ENCODE measurements around the gene RPN1. TPM values are rescaled to one million over a fixed set of nuclear protein-coding genes. Genes with fewer than 3 reads are reported as not detected.
"Not testable (repeated sequence)": the region's sequence is repeated elsewhere in the genome, so short reads cannot be mapped to it uniquely, and the experiment has no call there.

Gene RPN1
- total RNA-seq, 1 donor from 2014 or later: 121 TPM

DNA sequence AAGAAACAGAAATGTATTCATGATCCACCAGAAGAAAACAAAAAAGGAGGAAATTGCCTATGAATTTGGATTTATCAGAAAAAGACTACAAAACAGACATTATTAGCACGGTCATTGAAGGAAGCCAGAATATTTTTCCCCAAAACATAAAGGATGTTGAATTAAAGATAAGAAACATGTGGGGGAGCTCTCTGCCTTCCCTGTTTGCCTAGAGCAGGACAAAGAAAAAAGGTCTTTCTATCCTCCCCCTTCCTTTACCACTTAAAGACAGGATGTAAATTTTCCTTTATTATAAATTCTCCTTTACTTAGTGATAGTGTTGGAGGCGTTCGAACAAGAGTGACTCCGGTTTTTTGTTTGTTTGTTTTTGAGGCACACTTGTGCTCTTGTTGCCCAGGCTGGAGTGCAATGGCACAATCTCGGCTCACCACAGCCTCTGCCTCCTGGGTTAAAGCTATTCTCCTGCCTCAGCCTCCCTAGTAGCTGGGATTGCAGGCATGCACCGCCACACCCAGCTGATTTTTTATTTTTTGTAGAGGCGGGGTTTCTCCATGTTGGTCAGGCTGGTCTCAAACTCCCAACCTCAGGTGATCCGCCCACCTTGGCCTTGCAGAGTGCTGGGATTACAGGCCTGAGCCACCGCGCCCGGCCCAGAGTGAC lies 14.9 kb upstream of the RPN1 start:
- Mint-ChIP-seq H3K36me3 (ENCODE audit: unreplicated experiment) (no peaks in the 10 kb centered on the region), H3K27me3 (ENCODE audit: unreplicated experiment) (no peaks in the 10 kb centered on the region), H3K27ac (ENCODE audit: unreplicated experiment) (no peak overlapping the region), H3K9me3 (ENCODE audit: unreplicated experiment) (peaks cover 1% of the 10 kb centered on the region), H3K4me3 (ENCODE audit: unreplicated experiment) (no peak overlapping the region), H3K4me1 (ENCODE audit: low read depth, unreplicated experiment) (no peaks in the 10 kb centered on the region)
- DNase-seq: no peak
- TF ChIP-seq, protein P1, sequence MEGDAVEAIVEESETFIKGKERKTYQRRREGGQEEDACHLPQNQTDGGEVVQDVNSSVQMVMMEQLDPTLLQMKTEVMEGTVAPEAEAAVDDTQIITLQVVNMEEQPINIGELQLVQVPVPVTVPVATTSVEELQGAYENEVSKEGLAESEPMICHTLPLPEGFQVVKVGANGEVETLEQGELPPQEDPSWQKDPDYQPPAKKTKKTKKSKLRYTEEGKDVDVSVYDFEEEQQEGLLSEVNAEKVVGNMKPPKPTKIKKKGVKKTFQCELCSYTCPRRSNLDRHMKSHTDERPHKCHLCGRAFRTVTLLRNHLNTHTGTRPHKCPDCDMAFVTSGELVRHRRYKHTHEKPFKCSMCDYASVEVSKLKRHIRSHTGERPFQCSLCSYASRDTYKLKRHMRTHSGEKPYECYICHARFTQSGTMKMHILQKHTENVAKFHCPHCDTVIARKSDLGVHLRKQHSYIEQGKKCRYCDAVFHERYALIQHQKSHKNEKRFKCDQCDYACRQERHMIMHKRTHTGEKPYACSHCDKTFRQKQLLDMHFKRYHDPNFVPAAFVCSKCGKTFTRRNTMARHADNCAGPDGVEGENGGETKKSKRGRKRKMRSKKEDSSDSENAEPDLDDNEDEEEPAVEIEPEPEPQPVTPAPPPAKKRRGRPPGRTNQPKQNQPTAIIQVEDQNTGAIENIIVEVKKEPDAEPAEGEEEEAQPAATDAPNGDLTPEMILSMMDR (IDR thresholded peaks at IDR 0.05; ENCODE audit: partially characterized antibody, unreplicated experiment): no peak

DNA sequence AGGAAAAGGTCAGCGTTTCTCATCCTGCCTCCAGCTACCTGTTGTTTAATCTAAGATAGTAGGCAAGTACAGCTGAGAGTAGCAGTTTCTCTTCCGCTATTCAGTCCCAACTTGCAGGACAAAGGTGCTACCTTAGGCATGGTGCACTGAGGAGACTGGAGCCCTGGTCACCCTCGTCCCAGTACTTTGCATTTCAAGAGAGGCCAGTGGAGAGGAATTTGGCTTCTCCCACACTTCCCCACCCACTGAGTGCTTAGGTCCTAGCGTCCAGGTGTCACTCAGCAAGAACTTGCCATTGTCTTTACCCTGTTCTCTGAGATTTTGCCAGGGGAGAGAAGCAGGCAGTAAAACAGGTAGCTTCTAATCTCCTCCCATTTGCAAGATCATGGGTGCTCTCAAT lies 12.5 kb upstream of the RPN1 start:
- no peak for DNase-seq
- no peaks in the 10 kb centered on the region for H3K27me3 Mint-ChIP-seq (ENCODE audit: unreplicated experiment)
- no peaks in the 10 kb centered on the region for H3K36me3 Mint-ChIP-seq (ENCODE audit: unreplicated experiment)
- H3K4me1 Mint-ChIP-seq (ENCODE audit: low read depth, unreplicated experiment): no peaks in the 10 kb centered on the region
- no peak overlapping the region for H3K4me3 Mint-ChIP-seq (ENCODE audit: unreplicated experiment)
- TF ChIP-seq, protein P1 (IDR thresholded peaks at IDR 0.05; ENCODE audit: partially characterized antibody, unreplicated experiment): no peak
- no peak overlapping the region for H3K27ac Mint-ChIP-seq (ENCODE audit: unreplicated experiment)
- peaks cover 1% of the 10 kb centered on the region for H3K9me3 Mint-ChIP-seq (ENCODE audit: unreplicated experiment)

DNA sequence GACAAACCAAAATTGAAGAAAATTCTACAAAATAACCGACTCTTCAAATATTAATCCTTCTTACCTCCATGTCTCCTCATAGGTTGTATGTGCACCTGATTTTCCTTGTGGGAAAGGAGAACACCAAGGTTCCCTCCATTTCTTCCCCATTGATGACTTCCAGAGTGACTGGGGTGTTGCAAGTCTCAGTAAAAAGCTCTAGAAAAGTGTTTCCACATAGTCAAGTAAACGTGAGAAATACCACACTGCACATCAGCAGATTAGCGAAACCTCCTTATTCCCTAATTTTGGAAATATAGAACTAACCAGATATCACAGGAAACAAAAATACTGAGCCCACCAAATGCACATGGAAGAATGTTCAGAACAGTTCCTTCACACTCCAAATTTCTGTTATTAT lies 4.9 kb upstream of the RPN1 start:
- Mint-ChIP-seq H3K27ac (ENCODE audit: unreplicated experiment) (no peak overlapping the region), H3K27me3 (ENCODE audit: unreplicated experiment) (peaks cover 2% of the 10 kb centered on the region), H3K36me3 (ENCODE audit: unreplicated experiment) (no peaks in the 10 kb centered on the region), H3K4me1 (ENCODE audit: low read depth, unreplicated experiment) (no peaks in the 10 kb centered on the region), H3K4me3 (ENCODE audit: unreplicated experiment) (no peak overlapping the region), H3K9me3 (ENCODE audit: unreplicated experiment) (no peaks in the 10 kb centered on the region)
- TF ChIP-seq, protein P1 (IDR thresholded peaks at IDR 0.05; ENCODE audit: partially characterized antibody, unreplicated experiment): no peak
- DNase-seq: no peak

DNA sequence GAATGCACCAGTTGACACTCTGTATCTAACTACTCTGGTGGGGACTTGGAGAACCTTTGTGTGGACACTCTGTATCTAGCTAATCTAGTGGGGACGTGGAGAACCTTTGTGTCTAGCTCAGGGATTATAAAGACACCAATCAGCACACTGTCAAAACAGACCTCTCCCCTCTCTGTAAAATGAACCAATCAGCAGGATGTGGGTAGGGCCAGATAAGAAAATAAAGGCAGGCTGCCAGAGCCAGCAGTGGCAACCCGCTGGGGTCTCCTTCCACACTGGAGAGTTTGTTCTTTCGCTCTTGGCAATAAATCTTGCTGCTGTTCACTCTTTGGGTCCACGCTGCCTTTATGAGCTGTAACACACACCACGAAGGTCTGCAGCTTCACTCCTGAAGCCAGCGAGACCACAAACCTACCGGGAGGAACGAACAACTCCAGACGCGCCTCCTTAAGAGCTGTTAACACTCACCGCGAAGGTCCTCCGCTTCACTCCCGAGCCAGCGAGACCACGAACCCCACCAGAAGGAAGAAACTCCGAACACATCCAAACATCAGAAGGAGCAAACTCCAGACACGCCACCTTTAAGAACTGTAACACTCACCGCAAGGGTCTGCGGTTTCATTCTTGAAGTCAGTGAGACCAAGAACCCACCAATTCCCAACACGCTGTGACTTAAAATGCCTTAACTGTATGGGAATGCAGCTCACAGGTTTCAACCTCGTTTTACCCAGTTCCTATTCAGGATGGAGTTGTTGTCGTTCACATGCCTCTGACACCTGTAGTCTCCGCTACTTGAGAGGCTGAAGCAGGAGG lies 3.6 kb upstream of the RPN1 start:
- not testable (repeated sequence) for DNase-seq; H3K9me3 Mint-ChIP-seq (ENCODE audit: unreplicated experiment); H3K4me3 Mint-ChIP-seq (ENCODE audit: unreplicated experiment); H3K36me3 Mint-ChIP-seq (ENCODE audit: unreplicated experiment); H3K4me1 Mint-ChIP-seq (ENCODE audit: low read depth, unreplicated experiment); H3K27me3 Mint-ChIP-seq (ENCODE audit: unreplicated experiment); H3K27ac Mint-ChIP-seq (ENCODE audit: unreplicated experiment)

DNA sequence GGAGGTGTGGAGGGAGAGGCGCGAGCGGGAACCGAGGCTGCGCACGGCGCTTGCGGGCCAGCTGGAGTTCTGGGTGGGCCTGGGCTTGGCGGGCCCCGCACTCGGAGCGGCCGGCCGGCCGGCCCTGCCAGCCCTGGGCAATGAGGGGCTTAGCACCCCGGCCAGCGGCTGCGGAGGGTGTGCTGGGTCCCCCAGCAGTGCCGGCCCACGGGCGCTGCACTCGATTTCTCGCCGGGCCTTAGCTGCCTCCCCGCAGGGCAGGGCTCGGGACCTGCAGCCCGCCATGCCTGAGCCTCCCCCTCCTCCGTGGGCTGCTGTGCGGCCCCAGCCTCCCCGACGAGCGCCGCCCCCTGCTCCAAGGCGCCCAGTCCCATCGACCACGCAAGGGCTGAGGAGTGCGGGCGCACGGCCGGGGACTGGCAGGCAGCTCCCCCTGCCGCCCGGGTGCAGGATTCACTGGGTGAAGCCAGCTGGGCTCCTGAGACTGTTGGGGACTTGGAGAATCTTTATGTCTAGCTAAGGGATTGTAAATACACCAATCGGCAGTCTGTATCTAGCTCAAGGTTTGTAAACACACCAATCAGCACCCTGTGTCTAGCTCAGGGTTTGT lies 2.9 kb upstream of the RPN1 start:
- not testable (repeated sequence) for H3K4me1 Mint-ChIP-seq (ENCODE audit: low read depth, unreplicated experiment); H3K4me3 Mint-ChIP-seq (ENCODE audit: unreplicated experiment); H3K9me3 Mint-ChIP-seq (ENCODE audit: unreplicated experiment); H3K27ac Mint-ChIP-seq (ENCODE audit: unreplicated experiment); H3K27me3 Mint-ChIP-seq (ENCODE audit: unreplicated experiment); H3K36me3 Mint-ChIP-seq (ENCODE audit: unreplicated experiment)
- peak; percentile 68 for DNase-seq
